Natural killer cell treated with Interleukin-12 subunit alpha and Interleukin-12 subunit beta and Interleukin-15 and Interleukin-18, amount 100 ng/mL, for 72 hours (primary cell): ENCODE results near the gene USP51. TPM values are rescaled to one million over a fixed set of nuclear protein-coding genes. Genes with fewer than 3 reads are reported as not detected.
"Not testable (repeated sequence)": the region's sequence is repeated elsewhere in the genome, so short reads cannot be mapped to it uniquely, and the experiment has no call there.

Experiments used
- ATAC-seq, 2 donors: fragments of 150-1000 bp; cut with Tn5 transposase in 1 of 2; sonication (Bioruptor Pico), chemical (Tn5 transposase) in 1 of 2; 2 replicates each; pipeline ENCODE4 v1.10.0; 2021
- DNase-seq: peaks from one replicate; pipeline ENCODE4 v3.0.0; 2022; ENCODE audit warnings: low spot score
- H3K27ac Mint-ChIP-seq, 2 donors: 1 replicate in 1 of 2; 2 replicates in 1 of 2; pipeline ENCODE4 v1.8.0; 2022; ENCODE audit warnings: mixed read lengths in 2 of 2, mild to moderate bottlenecking in 1 of 2, moderate library complexity in 1 of 2
- H3K27me3 Mint-ChIP-seq, 2 donors: 1 replicate in 1 of 2; 2 replicates in 1 of 2; pipeline ENCODE4 v1.8.0; 2022; ENCODE audit warnings: mixed read lengths in 2 of 2
- H3K36me3 Mint-ChIP-seq: one replicate; pipeline ENCODE4 v1.8.0; 2022; ENCODE audit warnings: mixed read lengths
- H3K4me1 Mint-ChIP-seq, 2 donors: 1 replicate in 1 of 2; 2 replicates in 1 of 2; pipeline ENCODE4 v1.8.0; 2022; ENCODE audit warnings: low read depth in 2 of 2, mixed read lengths in 2 of 2, mild to moderate bottlenecking in 1 of 2
- H3K4me3 Mint-ChIP-seq: one replicate; pipeline ENCODE4 v1.8.0; 2022; ENCODE audit warnings: mixed read lengths
- H3K9me3 Mint-ChIP-seq: 2 replicates; pipeline ENCODE4 v1.8.0; 2022; ENCODE audit warnings: mixed read lengths
- total RNA-seq, 2 donors: library from RNA; stranded (reverse); gene quantifications; one replicate each; pipeline ENCODE4 v1.2.3, GENCODE V29; 2022

The USP51 gene
- total RNA-seq = under 1 TPM; 0.26 to 0.45 TPM

GRCh38 chrX:55489314-55490009 lies at the start of gene USP51:
Gene USP51, minus strand, starts transcription at chrX:55489848. Its CDS starts 909 bp downstream, at chrX:55488939.
- no peak for DNase-seq
- H3K4me3 Mint-ChIP-seq = peak within 1 kb of the TSS; percentile 94
- H3K27me3 Mint-ChIP-seq = peaks cover 0 to 8% of the 10 kb centered on the region in 2 donors
- H3K9me3 Mint-ChIP-seq = no peaks in the 10 kb centered on the region
- ATAC-seq = peak; percentile 21 to 62
- peak within 1 kb of the TSS; percentile 76 to 82 for H3K27ac Mint-ChIP-seq
- H3K36me3 Mint-ChIP-seq = no peaks in the 10 kb centered on the region
- peaks cover 0 to 10% of the 10 kb centered on the region in 2 donors for H3K4me1 Mint-ChIP-seq

GRCh38 chrX:55524487-55524886 lies 34.8 kb upstream of the USP51 start:
- no peak for DNase-seq
- Mint-ChIP-seq H3K36me3 (no peaks in the 10 kb centered on the region), H3K27ac (no peak overlapping the region), H3K4me3 (no peak overlapping the region), H3K27me3 (peaks cover 16 to 27% of the 10 kb centered on the region in 2 donors), H3K4me1 (no peaks in the 10 kb centered on the region), H3K9me3 (no peaks in the 10 kb centered on the region)
- no peak for ATAC-seq

- Mint-ChIP-seq H3K4me1 (no peaks in the 10 kb centered on the region), H3K9me3 (no peaks in the 10 kb centered on the region)
- no peak for ATAC-seq
These were observed 33.7 kb upstream of the USP51 start for GRCh38 chrX:55523356-55523755.

DNA sequence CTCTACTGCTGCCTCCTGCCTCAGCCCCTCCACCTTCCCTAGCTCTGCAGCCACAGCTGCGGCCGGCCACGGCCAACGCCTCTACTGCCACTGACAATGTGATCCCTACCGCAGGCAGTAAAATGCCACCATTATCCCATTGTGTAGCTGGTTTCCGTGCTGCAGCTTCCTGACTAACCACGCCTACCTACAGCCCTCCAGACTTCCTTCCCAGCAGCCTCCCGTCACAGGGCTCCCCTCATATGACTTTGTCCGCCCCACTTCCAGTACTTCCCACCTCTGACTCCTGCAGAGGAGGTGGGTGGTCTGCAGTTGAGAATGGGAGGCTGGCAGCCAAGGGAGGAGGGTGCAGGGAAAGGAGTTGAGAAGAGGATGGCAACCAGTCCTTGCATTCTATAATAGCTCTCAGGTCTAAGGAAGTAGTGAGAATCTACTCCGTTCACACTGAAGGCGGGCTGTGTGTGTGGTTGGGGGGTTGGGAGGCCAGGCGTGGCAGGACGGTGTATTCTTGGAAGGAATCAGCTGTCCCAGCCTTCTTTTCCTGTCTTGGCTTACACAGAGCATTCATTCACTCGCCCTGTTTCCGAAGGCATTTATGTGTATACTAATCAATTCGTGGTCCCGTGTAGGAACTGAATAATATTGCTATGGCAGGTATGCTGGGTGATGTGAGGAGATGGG lies 33.1 kb upstream of the USP51 start:
- Mint-ChIP-seq H3K4me1 (no peaks in the 10 kb centered on the region), H3K36me3 (no peaks in the 10 kb centered on the region), H3K27me3 (peaks cover 16 to 23% of the 10 kb centered on the region in 2 donors), H3K27ac (no peak overlapping the region), H3K4me3 (no peak overlapping the region), H3K9me3 (no peaks in the 10 kb centered on the region)
- ATAC-seq = no peak
- DNase-seq = no peak

More at GRCh38 chrX:55523356-55523755, 33.7 kb upstream of the USP51 start:
- Mint-ChIP-seq H3K27me3 (peaks cover 16 to 23% of the 10 kb centered on the region in 2 donors), H3K4me3 (no peak overlapping the region), H3K36me3 (no peaks in the 10 kb centered on the region), H3K27ac (no peak overlapping the region)
- no peak for DNase-seq

DNA sequence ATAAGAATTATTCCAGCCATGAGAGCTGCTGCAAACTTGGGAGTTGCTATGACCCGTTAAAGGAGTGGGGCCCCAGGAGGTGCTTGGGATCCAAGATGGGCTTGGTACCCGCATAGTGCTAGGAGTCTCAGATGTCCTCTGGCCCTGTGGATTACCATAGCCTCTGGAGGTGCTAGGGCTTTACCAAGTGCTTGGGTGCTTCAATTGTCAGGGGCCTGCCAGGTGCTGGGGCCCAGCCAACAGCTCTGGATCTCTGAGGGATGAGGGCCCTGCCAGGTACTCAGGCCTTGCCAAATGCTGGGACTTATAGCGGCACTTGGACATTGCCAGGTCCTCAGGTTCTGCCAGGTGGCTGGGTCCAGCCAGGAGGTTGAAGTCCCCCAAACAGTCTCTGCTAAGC lies 32.0 kb upstream of the USP51 start:
- Mint-ChIP-seq H3K36me3 (no peaks in the 10 kb centered on the region), H3K27ac (no peak overlapping the region), H3K9me3 (no peaks in the 10 kb centered on the region), H3K4me3 (no peak overlapping the region), H3K27me3 (peaks cover 16 to 18% of the 10 kb centered on the region in 2 donors), H3K4me1 (no peaks in the 10 kb centered on the region)
- ATAC-seq = peak in 1 of 2 donors; percentile 34
- DNase-seq = no peak

DNA sequence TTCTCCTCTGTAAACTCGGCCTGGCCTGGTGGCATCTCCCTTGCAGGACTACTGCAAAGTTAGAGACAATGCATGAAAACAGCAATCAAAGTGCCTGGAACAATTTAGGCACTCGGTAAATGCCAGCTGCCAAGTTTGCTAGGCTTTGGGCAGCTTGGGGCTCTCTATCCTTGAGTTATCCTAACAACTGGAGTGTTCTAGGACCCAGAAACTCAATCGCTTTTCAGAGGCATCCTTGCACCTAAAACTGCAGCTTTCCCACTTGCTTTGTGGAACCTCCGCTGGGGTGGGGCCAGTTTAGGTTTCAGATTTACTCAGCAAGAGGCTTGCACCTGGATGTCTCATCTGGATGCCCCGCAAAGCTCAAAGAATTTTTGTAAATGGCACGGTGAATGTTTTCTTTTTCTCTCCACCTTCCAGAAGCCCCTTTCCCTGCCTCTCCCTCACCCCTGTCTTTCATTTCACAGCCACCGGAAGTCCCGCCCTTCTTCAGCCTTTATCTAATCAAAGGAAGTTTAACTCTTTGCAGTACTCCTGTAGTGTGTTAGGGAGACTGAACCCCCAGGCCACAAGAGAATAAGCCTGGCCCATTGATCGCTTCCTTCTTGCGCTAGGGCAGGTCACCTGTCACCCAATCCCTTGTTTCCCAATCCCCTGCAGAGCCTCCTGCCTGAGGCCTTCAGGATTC lies 27.3 kb upstream of the USP51 start:
- not testable (repeated sequence) for H3K27me3 Mint-ChIP-seq, H3K27ac Mint-ChIP-seq, H3K9me3 Mint-ChIP-seq, H3K4me3 Mint-ChIP-seq, H3K4me1 Mint-ChIP-seq, DNase-seq, H3K36me3 Mint-ChIP-seq, ATAC-seq

DNA sequence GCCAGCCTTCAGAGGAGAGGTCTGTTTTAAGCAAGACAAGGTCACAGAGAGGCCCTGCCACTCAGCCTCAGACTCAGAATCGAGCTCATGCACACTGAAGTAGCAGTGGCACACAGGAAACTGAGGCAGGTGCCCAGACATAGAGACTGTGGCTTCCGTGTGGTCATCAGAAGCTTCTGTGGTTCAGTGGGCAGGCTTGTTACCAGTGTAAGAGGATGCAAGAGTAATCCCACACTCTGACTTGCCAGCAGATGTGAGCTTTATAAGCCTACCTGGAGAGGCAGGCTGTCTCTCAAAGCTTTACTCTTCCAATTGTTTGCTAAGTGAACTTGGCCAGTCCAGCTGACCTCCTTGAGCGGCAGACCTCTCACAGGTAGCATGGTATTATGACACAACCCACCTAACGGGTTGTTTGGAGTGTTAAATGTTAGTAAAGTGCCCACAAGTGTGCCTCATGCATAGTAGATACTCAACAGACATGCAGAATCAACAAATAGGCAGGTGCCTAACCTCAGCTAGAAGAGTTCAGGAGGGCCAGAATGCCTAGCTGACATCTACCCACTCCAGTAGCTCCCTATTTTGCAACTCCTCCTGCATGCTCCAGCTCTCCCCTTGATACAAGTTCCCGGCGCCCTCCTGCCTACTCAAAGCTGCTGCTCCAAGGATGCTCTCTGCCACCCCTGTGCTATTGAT lies 23.5 kb upstream of the USP51 start:
- not testable (repeated sequence) for H3K9me3 Mint-ChIP-seq, H3K27me3 Mint-ChIP-seq, DNase-seq, H3K4me1 Mint-ChIP-seq, H3K27ac Mint-ChIP-seq, H3K36me3 Mint-ChIP-seq, ATAC-seq, H3K4me3 Mint-ChIP-seq

GRCh38 chrX:55508410-55509152 lies 18.9 kb upstream of the USP51 start:
- not testable (repeated sequence) for H3K36me3 Mint-ChIP-seq, H3K4me3 Mint-ChIP-seq, ATAC-seq, DNase-seq, H3K27me3 Mint-ChIP-seq, H3K4me1 Mint-ChIP-seq, H3K9me3 Mint-ChIP-seq, H3K27ac Mint-ChIP-seq

DNA sequence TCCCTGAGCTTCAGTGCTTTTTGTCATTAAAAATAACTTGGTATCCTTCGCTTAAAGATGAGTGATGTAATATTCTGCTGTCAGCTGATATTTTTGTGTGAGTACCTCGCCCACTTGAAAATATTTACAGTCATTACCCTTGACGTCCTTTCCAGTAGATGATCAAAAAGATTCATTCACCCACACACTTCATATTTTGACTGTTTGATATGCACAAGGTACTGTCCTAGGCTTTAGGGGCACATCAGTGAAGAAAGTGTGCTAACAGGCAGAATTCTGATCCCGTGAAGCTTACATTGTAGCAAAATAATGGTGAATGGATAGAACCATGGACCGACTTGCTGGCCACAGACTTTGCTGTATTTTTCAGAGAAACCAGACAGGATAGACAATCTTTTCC lies 18.1 kb upstream of the USP51 start:
- not testable (repeated sequence) for H3K36me3 Mint-ChIP-seq, DNase-seq, H3K4me1 Mint-ChIP-seq, H3K27me3 Mint-ChIP-seq, H3K4me3 Mint-ChIP-seq, ATAC-seq, H3K27ac Mint-ChIP-seq, H3K9me3 Mint-ChIP-seq

GRCh38 chrX:55507010-55507409 lies 17.4 kb upstream of the USP51 start:
- H3K4me3 Mint-ChIP-seq, DNase-seq, H3K27me3 Mint-ChIP-seq, H3K4me1 Mint-ChIP-seq, H3K36me3 Mint-ChIP-seq, H3K27ac Mint-ChIP-seq, ATAC-seq, H3K9me3 Mint-ChIP-seq: not testable (repeated sequence)

GRCh38 chrX:55490974-55491373 lies 1.3 kb upstream of the USP51 start:
- DNase-seq (no peak), ATAC-seq (no peak)
- Mint-ChIP-seq H3K27me3 (peaks cover 0 to 4% of the 10 kb centered on the region in 2 donors), H3K9me3 (no peaks in the 10 kb centered on the region), H3K36me3 (no peaks in the 10 kb centered on the region), H3K4me1 (peaks cover 0 to 10% of the 10 kb centered on the region in 2 donors), H3K27ac (no peak overlapping the region), H3K4me3 (no peak overlapping the region)

- DNase-seq = no peak
- peak overlapping the region; percentile 94 for H3K4me3 Mint-ChIP-seq
- H3K9me3 Mint-ChIP-seq = no peaks in the 10 kb centered on the region
- H3K27ac Mint-ChIP-seq = no peak overlapping the region
- peaks cover 0 to 4% of the 10 kb centered on the region in 2 donors for H3K27me3 Mint-ChIP-seq
- peaks cover 0 to 10% of the 10 kb centered on the region in 2 donors for H3K4me1 Mint-ChIP-seq
- H3K36me3 Mint-ChIP-seq = no peaks in the 10 kb centered on the region
- ATAC-seq = no peak
These were observed 473 bp upstream of the USP51 start for GRCh38 chrX:55490121-55490520.
